GM12874 (cell line): ENCODE measurements around the gene GRM2.

Experiments used
- CTCF ChIP-seq: IDR thresholded peaks from 2 replicates; pipeline ENCODE4 v1.5.1; 2011; ENCODE audit warnings: low read depth, mild to moderate bottlenecking, control low read depth, low read length, moderate library complexity; ENCODE audit not compliant: insufficient read depth

GRM2 gene

GRCh38 chr3:51687431-51688205 is 19.2 kb upstream of the GRM2 start:
- no peak for TF ChIP-seq CTCF

GRCh38 chr3:51688206-51688600 is 18.7 kb upstream of the GRM2 start:
- no peak for TF ChIP-seq CTCF

- no peak for TF ChIP-seq CTCF
These were observed 15.8 kb upstream of the GRM2 start for GRCh38 chr3:51691021-51691420.

GRCh38 chr3:51691949-51692348 is 14.9 kb upstream of the GRM2 start:
- no peak for TF ChIP-seq CTCF

- TF ChIP-seq CTCF = no peak
These were observed 13.9 kb upstream of the GRM2 start for GRCh38 chr3:51692980-51693395.

GRCh38 chr3:51696954-51697353 is 9.9 kb upstream of the GRM2 start:
- no peak for TF ChIP-seq CTCF

- no peak for TF ChIP-seq CTCF
These were observed 8.7 kb upstream of the GRM2 start for GRCh38 chr3:51698209-51698608.
